CD14-positive monocyte (primary cell): ENCODE results near the gene TAF11L6. TPM values are rescaled to one million over a fixed set of nuclear protein-coding genes. Genes with fewer than 3 reads are reported as not detected.
"Not testable (repeated sequence)": the region's sequence is repeated elsewhere in the genome, so short reads cannot be mapped to it uniquely, and the experiment has no call there.

Experiments
- DNase-seq, 3 donors: peaks; one replicate each; pipeline ENCODE4 v3.0.0-alpha.2; 2011 to 2022
- H2AFZ ChIP-seq: 2 replicates; pipeline ENCODE4 v1.6.0; 2012; ENCODE audit warnings: mild to moderate bottlenecking, low read depth, low read length, inconsistent platforms; ENCODE audit not compliant: insufficient read depth, poor library complexity, severe bottlenecking
- H3K27ac ChIP-seq, 2 donors: 1 replicate in 1 of 2; 2 replicates in 1 of 2; pipeline ENCODE4 v1.5.1; 2012 to 2013; ENCODE audit warnings: low read length in 2 of 2, control low read depth in 1 of 2, inconsistent platforms in 1 of 2, low read depth in 1 of 2, mild to moderate bottlenecking in 1 of 2
- H3K27me3 ChIP-seq, 2 donors: one replicate each; pipeline versions ENCODE4 v1.6.0 to v1.6.1; 2011 to 2013; ENCODE audit warnings: low read length in 2 of 2; ENCODE audit not compliant: control insufficient read depth in 2 of 2, insufficient read depth in 2 of 2
- H3K36me3 ChIP-seq, 2 donors: replicated peaks in 1 of 2; 1 replicate in 1 of 2; 2 replicates in 1 of 2; pipeline versions ENCODE4 v1.5.1 to v1.6.1; 2012 to 2013; ENCODE audit warnings: low read length in 2 of 2, control low read depth in 1 of 2, inconsistent platforms in 1 of 2, mild to moderate bottlenecking in 1 of 2; ENCODE audit not compliant: insufficient read depth in 2 of 2, control insufficient read depth in 1 of 2
- H3K4me1 ChIP-seq, 2 donors: 1 replicate in 1 of 2; 2 replicates in 1 of 2; pipeline versions ENCODE4 v1.5.1 to v1.6.1; 2012 to 2013; ENCODE audit warnings: low read length in 2 of 2, control low read depth in 1 of 2, inconsistent platforms in 1 of 2, mild to moderate bottlenecking in 1 of 2, moderate library complexity in 1 of 2; ENCODE audit not compliant: insufficient read depth in 2 of 2, control insufficient read depth in 1 of 2
- H3K4me2 ChIP-seq: replicated peaks from 2 replicates; pipeline ENCODE3; 2012; ENCODE audit warnings: low read length, moderate library complexity, mild to moderate bottlenecking; ENCODE audit not compliant: poor library complexity, severe bottlenecking; ENCODE audit errors: extremely low read depth
- H3K4me3 ChIP-seq, 3 experiments: fragments of 200-600 bp in 1 of 3; sonication (generic) in 1 of 3; replicated peaks in 1 of 3; 1 replicate in 2 of 3; 2 replicates in 1 of 3; pipeline ENCODE4 v1.5.1; 2011 to 2013; ENCODE audit warnings: low read length in 3 of 3, mild to moderate bottlenecking in 3 of 3, control low read depth in 2 of 3, low read depth in 2 of 3, inconsistent platforms in 1 of 3, moderate library complexity in 1 of 3
- H3K79me2 ChIP-seq: 2 replicates; pipeline ENCODE4 v1.6.0; 2012; ENCODE audit warnings: mild to moderate bottlenecking, control low read depth, inconsistent platforms, low read length, moderate library complexity; ENCODE audit not compliant: insufficient read depth
- H3K9ac ChIP-seq: 2 replicates; pipeline ENCODE4 v1.6.0; 2017; ENCODE audit warnings: low read length, mild to moderate bottlenecking; ENCODE audit not compliant: insufficient read depth, poor library complexity, severe bottlenecking
- H3K9me3 ChIP-seq, 2 donors: replicated peaks in 1 of 2; 1 replicate in 1 of 2; 2 replicates in 1 of 2; pipeline versions ENCODE4 v1.5.1 to v1.6.1; 2012 to 2013; ENCODE audit warnings: low read length in 2 of 2, control low read depth in 1 of 2; ENCODE audit not compliant: control insufficient read depth in 1 of 2, insufficient read depth in 1 of 2
- H4K20me1 ChIP-seq: 2 replicates; pipeline ENCODE4 v1.6.0; 2012; ENCODE audit warnings: mild to moderate bottlenecking, low read length, control low read depth, moderate library complexity; ENCODE audit not compliant: insufficient read depth
- H3K27ac Mint-ChIP-seq, 7 donors: one replicate each; pipeline ENCODE4 v1.8.0; 2020; ENCODE audit warnings: mild to moderate bottlenecking in 7 of 7, mixed read lengths in 7 of 7, moderate library complexity in 6 of 7, inconsistent platforms in 2 of 7
- H3K27me3 Mint-ChIP-seq, 3 donors: one replicate each; pipeline ENCODE4 v1.8.0; 2021 to 2022; ENCODE audit warnings: low read depth in 3 of 3, mild to moderate bottlenecking in 3 of 3, mixed read lengths in 3 of 3, moderate library complexity in 3 of 3, inconsistent platforms in 1 of 3
- H3K36me3 Mint-ChIP-seq, 2 donors: one replicate each; pipeline ENCODE4 v1.8.0; 2020; ENCODE audit warnings: mixed read lengths in 2 of 2, inconsistent platforms in 1 of 2, mild to moderate bottlenecking in 1 of 2
- H3K4me1 Mint-ChIP-seq: one replicate; pipeline ENCODE4 v1.8.0; 2020; ENCODE audit warnings: mild to moderate bottlenecking, mixed read lengths
- H3K4me3 Mint-ChIP-seq, 2 donors: one replicate each; pipeline ENCODE4 v1.8.0; 2020; ENCODE audit warnings: mild to moderate bottlenecking in 2 of 2, mixed read lengths in 2 of 2, moderate library complexity in 1 of 2
- H3K9me3 Mint-ChIP-seq, 7 donors: one replicate each; pipeline ENCODE4 v1.8.0; 2020 to 2022; ENCODE audit warnings: mixed read lengths in 7 of 7, mild to moderate bottlenecking in 6 of 7, moderate library complexity in 6 of 7, inconsistent platforms in 2 of 7
- WGBS: methylation state at CpG from one replicate; pipeline ENCODE4 v1.1.5; 2013; ENCODE audit warnings: missing lambda C conversion rate; ENCODE audit not compliant: insufficient coverage; 5-methylcytosine and 5-hydroxymethylcytosine counted together
- intact Hi-C, 2 donors: fragments of 100-400 bp; cut with micrococcal nuclease; formaldehyde crosslinking; loops; one replicate each; pipeline versions ENCODE4 v1.15.0 to v1.15.1; 2023
- polyA minus RNA-seq: library from RNA; depleted of rRNA, polyadenylated mRNA; stranded (reverse); fragments of >200 nt; gene quantifications from 2 replicates; pipeline ENCODE4 v1.2.3, GENCODE V29; 2012
- polyA plus RNA-seq, 3 donors: library from polyadenylated mRNA; depleted of rRNA in 1 of 3; unstranded in 2 of 3; stranded (reverse) in 1 of 3; fragments of 300-500 nt in 2 of 3; fragments of >200 nt in 1 of 3; fragmentation: Illumina TruSeq in 2 of 3; gene quantifications; 1 replicate in 2 of 3; 2 replicates in 1 of 3; pipeline ENCODE4 v1.2.3, GENCODE V29; 2012 to 2021
- total RNA-seq, 12 experiments: library from RNA in 1 of 12; stranded (reverse) in 1 of 12; fragments of 120-200 nt in 1 of 12; gene quantifications; one replicate each; pipeline ENCODE4 v1.2.4 and lab custom pipeline; 2013 to 2026; ENCODE audit warnings: mixed read lengths in 6 of 12, inconsistent platforms in 1 of 12
- TF ChIP-seq, protein P1 (sequence below): fragments of 200-600 bp; IDR thresholded peaks from one replicate; pipeline ENCODE4 v1.8.0; 2022; ENCODE audit warnings: antibody characterized with exemption, mild to moderate bottlenecking

TAF11L6 gene
- total RNA-seq (2013), result not detected
- not detected for polyA plus RNA-seq
- polyA minus RNA-seq, result not detected in 2 replicates
- 0 reads per million in 11 experiments for total RNA-seq (lab: John Stamatoyannopoulos, UW)

GRCh38 chr5:17528369-17528768 is at the start of gene TAF11L6:
Gene TAF11L6 (plus strand): TSS chr5:17528669.
- intact Hi-C loops, result not testable (repeated sequence)

DNA sequence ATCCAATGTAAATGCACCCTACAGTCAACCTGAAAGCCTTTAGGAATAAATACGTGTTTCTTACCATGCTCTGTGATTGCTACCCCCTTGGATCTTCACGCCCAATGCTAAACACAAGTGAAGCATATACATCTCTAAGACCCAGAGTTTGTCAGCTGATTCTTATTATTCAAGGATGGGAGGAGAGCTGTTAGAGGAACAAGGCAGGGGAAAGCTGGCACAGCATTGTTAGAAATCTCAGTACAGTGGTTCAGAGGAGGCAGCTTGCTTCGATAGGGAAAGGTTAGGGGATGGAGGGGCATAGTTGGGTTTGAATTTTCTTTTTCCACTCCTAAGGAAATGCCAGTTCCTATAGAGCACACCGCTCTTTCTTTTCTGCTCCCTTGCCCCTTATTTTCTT is 47.1 kb upstream of the TAF11L6 start:
- no peaks in the 10 kb centered on the region for H3K36me3 Mint-ChIP-seq
- no CpG with 5 or more reads among the region's 4 CpGs for WGBS
- Histone ChIP-seq H3K9ac (no peak overlapping the region), H3K79me2 (no peaks in the 10 kb centered on the region), H3K4me3 (no peak overlapping the region), H3K4me1 (no peaks in the 10 kb centered on the region), H3K36me3 (no peaks in the 10 kb centered on the region), H4K20me1 (no peaks in the 10 kb centered on the region), H2AFZ (no peak overlapping the region), H3K27ac (no peak overlapping the region), H3K4me2 (no peak overlapping the region), H3K27me3 (no peaks in the 10 kb centered on the region), H3K9me3 (no peaks in the 10 kb centered on the region)
- TF ChIP-seq, protein P1, sequence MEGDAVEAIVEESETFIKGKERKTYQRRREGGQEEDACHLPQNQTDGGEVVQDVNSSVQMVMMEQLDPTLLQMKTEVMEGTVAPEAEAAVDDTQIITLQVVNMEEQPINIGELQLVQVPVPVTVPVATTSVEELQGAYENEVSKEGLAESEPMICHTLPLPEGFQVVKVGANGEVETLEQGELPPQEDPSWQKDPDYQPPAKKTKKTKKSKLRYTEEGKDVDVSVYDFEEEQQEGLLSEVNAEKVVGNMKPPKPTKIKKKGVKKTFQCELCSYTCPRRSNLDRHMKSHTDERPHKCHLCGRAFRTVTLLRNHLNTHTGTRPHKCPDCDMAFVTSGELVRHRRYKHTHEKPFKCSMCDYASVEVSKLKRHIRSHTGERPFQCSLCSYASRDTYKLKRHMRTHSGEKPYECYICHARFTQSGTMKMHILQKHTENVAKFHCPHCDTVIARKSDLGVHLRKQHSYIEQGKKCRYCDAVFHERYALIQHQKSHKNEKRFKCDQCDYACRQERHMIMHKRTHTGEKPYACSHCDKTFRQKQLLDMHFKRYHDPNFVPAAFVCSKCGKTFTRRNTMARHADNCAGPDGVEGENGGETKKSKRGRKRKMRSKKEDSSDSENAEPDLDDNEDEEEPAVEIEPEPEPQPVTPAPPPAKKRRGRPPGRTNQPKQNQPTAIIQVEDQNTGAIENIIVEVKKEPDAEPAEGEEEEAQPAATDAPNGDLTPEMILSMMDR, result no peak
- H3K4me1 Mint-ChIP-seq, result peaks cover 8% of the 10 kb centered on the region
- DNase-seq, result no peak
- H3K27me3 Mint-ChIP-seq, result peaks cover 0 to 5% (median 3%) of the 10 kb centered on the region in 3 donors
- no peak overlapping the region for H3K27ac Mint-ChIP-seq
- H3K4me3 Mint-ChIP-seq, result no peak overlapping the region
- intact Hi-C loops, result no loop called here
- H3K9me3 Mint-ChIP-seq, result no peaks in the 10 kb centered on the region

More at GRCh38 chr5:17528369-17528768, at the start of gene TAF11L6:
- not testable (repeated sequence) for H3K27me3 Mint-ChIP-seq, H3K36me3 ChIP-seq, H3K79me2 ChIP-seq, H3K27me3 ChIP-seq, H3K4me3 Mint-ChIP-seq, H3K9ac ChIP-seq, H3K4me2 ChIP-seq, H3K36me3 Mint-ChIP-seq, H3K9me3 Mint-ChIP-seq, H2AFZ ChIP-seq, H3K4me1 Mint-ChIP-seq, H3K4me3 ChIP-seq, H3K4me1 ChIP-seq, H4K20me1 ChIP-seq, H3K27ac ChIP-seq, H3K9me3 ChIP-seq, H3K27ac Mint-ChIP-seq, DNase-seq
- WGBS, result no CpG with 5 or more reads among the region's 15 CpGs
